K562 (cell line): ENCODE measurements around the gene TAF9. TPM values are rescaled to one million over a fixed set of nuclear protein-coding genes. Genes with fewer than 3 reads are reported as not detected.
A peak's percentile ranks its signal among the peaks of the same experiment; 100 is the strongest.

ENCODE experiments used
- ATAC-seq: fragments of 200-7000 bp; cut with Tn5 transposase; 3 replicates; pipeline ENCODE4 v1.9.1; 2020; ENCODE audit warnings: moderate library complexity
- BruUV-seq: library from RNA; stranded (reverse); fragments of 400-500 nt; replicated peaks from 2 replicates; lab custom pipeline; 2021; lab: Mats Ljungman, UMichigan
- CTCF ChIA-PET: fragments of 300-600 bp; formaldehyde crosslinking; extraction: SDS; loops from one replicate; lab custom pipeline; 2021; ENCODE audit warnings: low intra/inter-chr PET ratio; lab: Yijun Ruan, JAX
- POLR2A ChIA-PET: fragments of 300-600, 350-650 bp; sonication (Branson Sonifier 250); formaldehyde crosslinking; extraction: SDS; loops from one replicate; lab custom pipeline; 2021; ENCODE audit warnings: antibody characterized with exemption, inconsistent platforms; lab: Yijun Ruan, JAX
- DNase-seq, 4 experiments: peaks; one replicate each; pipeline versions ENCODE4 v3.0.0 to v3.0.0-alpha.2; 2011 to 2018; ENCODE audit warnings: low spot score in 3 of 4, mixed read lengths in 3 of 4; ENCODE audit errors: extremely low read depth in 1 of 4
- FAIRE-seq: peaks from 2 replicates; lab custom pipeline; 2011; peaks lifted over from hg19 to GRCh38; lab: Jason Lieb, UNC
- H2AFZ ChIP-seq: 2 replicates; pipeline ENCODE4 v1.6.0; 2011; ENCODE audit warnings: low read depth, low read length, control low read depth, inconsistent platforms
- H3K27ac ChIP-seq: fragments of 200-600 bp; 3 replicates; pipeline ENCODE4 v1.8.0; 2011; ENCODE audit warnings: low read depth, mild to moderate bottlenecking, control low read depth, inconsistent platforms, low read length, moderate library complexity, mixed read lengths; ENCODE audit errors: extremely low read depth
- H3K27me3 ChIP-seq, 2 experiments: fragments of 300-600 bp in 1 of 2; 2 replicates in 1 of 2; 3 replicates in 1 of 2; pipeline versions ENCODE4 v1.6.0 to v1.8.0; 2011; ENCODE audit warnings: inconsistent platforms in 2 of 2, low read length in 2 of 2, mild to moderate bottlenecking in 1 of 2, mixed read lengths in 1 of 2, moderate library complexity in 1 of 2; ENCODE audit not compliant: control insufficient read depth in 2 of 2, insufficient read depth in 2 of 2
- H3K36me3 ChIP-seq: fragments of 300-600 bp; 3 replicates; pipeline ENCODE4 v1.8.0; 2011; ENCODE audit warnings: mild to moderate bottlenecking, low read length, inconsistent platforms; ENCODE audit not compliant: control insufficient read depth, insufficient read depth
- H3K4me1 ChIP-seq, 2 experiments: fragments of 200-600 bp in 1 of 2; replicated peaks in 1 of 2; 2 replicates in 1 of 2; 3 replicates in 1 of 2; pipeline versions ENCODE4 v1.5.1 to v1.8.0; 2011; ENCODE audit warnings: inconsistent platforms in 2 of 2, low read length in 2 of 2, mild to moderate bottlenecking in 1 of 2, mixed read lengths in 1 of 2, moderate library complexity in 1 of 2; ENCODE audit not compliant: control insufficient read depth in 2 of 2, insufficient read depth in 2 of 2
- H3K4me2 ChIP-seq: 2 replicates; pipeline ENCODE4 v1.6.1; 2011; ENCODE audit warnings: low read length, control low read depth, inconsistent platforms, mixed read lengths; ENCODE audit not compliant: insufficient read depth
- H3K4me3 ChIP-seq: fragments of 200-600 bp; sonication (generic), shearing (Covaris generic); 2 replicates; pipeline ENCODE4 v1.5.1; 2016; ENCODE audit warnings: control low read depth, inconsistent platforms
- H3K79me2 ChIP-seq: fragments of 200-600 bp; 3 replicates; pipeline ENCODE4 v1.8.0; 2011; ENCODE audit warnings: low read length, inconsistent platforms; ENCODE audit not compliant: control insufficient read depth, insufficient read depth
- H3K9ac ChIP-seq, 2 experiments: 2 replicates each; pipeline versions ENCODE4 v1.6.0 to v1.6.1; 2011; ENCODE audit warnings: low read depth in 2 of 2, low read length in 2 of 2, control low read depth in 1 of 2, inconsistent platforms in 1 of 2, mild to moderate bottlenecking in 1 of 2, mixed read lengths in 1 of 2; ENCODE audit not compliant: insufficient read depth in 1 of 2
- H3K9me1 ChIP-seq: one replicate; pipeline ENCODE4 v1.6.0; 2011; ENCODE audit warnings: inconsistent platforms, mild to moderate bottlenecking, low read length, moderate library complexity; ENCODE audit not compliant: control insufficient read depth, insufficient read depth
- H3K9me3 ChIP-seq: replicated peaks from 2 replicates; pipeline ENCODE4 v1.5.1; 2011; ENCODE audit warnings: low read depth, low read length, inconsistent platforms; ENCODE audit not compliant: control insufficient read depth, insufficient read depth
- H4K20me1 ChIP-seq: replicated peaks from 2 replicates; pipeline ENCODE4 v1.6.1; 2011; ENCODE audit warnings: low read length, inconsistent platforms, mixed read lengths; ENCODE audit not compliant: control insufficient read depth, insufficient read depth
- ADNP ChIP-seq: fragments of 200-800 bp; sonication (Bioruptor generic); IDR thresholded peaks from 2 replicates; pipeline ENCODE4 v1.6.1; 2016; ENCODE audit warnings: missing genetic modification characterization, missing compliant biosample characterization
- RBM25 ChIP-seq: fragments of 200-400 bp; formaldehyde crosslinking; IDR thresholded peaks from 2 replicates; pipeline ENCODE4 v1.6.1; 2018; ENCODE audit warnings: low read length, low read depth, moderate library complexity; ENCODE audit not compliant: severe bottlenecking
- SP2 ChIP-seq: IDR thresholded peaks from 2 replicates; pipeline ENCODE4 v1.6.1; 2011; ENCODE audit warnings: mild to moderate bottlenecking, low read depth, low read length, moderate library complexity; ENCODE audit not compliant: poor library complexity, severe bottlenecking; ENCODE audit errors: extremely low read depth
- WGBS: fragments of 100-300 bp; shearing (Covaris generic); methylation state at CpG from one replicate; pipeline ENCODE4 v1.1.6; 2016; ENCODE audit warnings: low coverage, mixed read lengths; ENCODE audit not compliant: insufficient coverage; ENCODE audit errors: missing lambda C conversion rate; 5-methylcytosine and 5-hydroxymethylcytosine counted together
- in situ Hi-C: fragments of 300-500 bp; cut with MboI; formaldehyde crosslinking; loops from 4 replicates; pipeline ENCODE4 v1.15.0; 2018; ENCODE audit warnings: inconsistent platforms, mixed read lengths
- intact Hi-C: fragments of 100-400 bp; cut with micrococcal nuclease; formaldehyde crosslinking; loops from 2 replicates; pipeline ENCODE4 v1.14.2; 2022
- polyA plus RNA-seq, 8 experiments: library from polyadenylated mRNA; depleted of rRNA in 4 of 8; stranded (reverse) in 5 of 8; unstranded in 3 of 8; fragments of >200 nt; fragmentation: Nextera tagmentation in 2 of 8; fragmentation: Illumina TruSeq in 1 of 8; extraction: Ambion mirVana in 2 of 8; extraction: Trizol in 1 of 8; gene quantifications; 2 replicates each; pipeline versions ENCODE4 v1.2.1 to v1.2.3, GENCODE V29; 2011 to 2014; ENCODE audit warnings: inconsistent platforms in 1 of 8, missing spikeins in 1 of 8
- total RNA-seq, 7 experiments: library from RNA; depleted of rRNA in 6 of 7; stranded (reverse); fragments of >200 nt in 6 of 7; fragmentation: Illumina TruSeq in 2 of 7; extraction: Trizol in 2 of 7; gene quantifications; 2 replicates each; pipeline versions ENCODE4 v1.2.1 to v1.2.3, GENCODE V29; 2011 to 2021; ENCODE audit warnings: low replicate concordance in 1 of 7
- TF ChIP-seq, protein P1 (sequence below): fragments of 200-600 bp; sonication (generic); IDR thresholded peaks from one replicate; pipeline ENCODE4 v1.6.1; 2012; ENCODE audit warnings: mild to moderate bottlenecking, low read depth, low read length, inconsistent platforms
- TF ChIP-seq, protein P2 (sequence below): fragments of 200-800 bp; sonication (Bioruptor generic); IDR thresholded peaks from 2 replicates; pipeline ENCODE4 v1.6.1; 2017; ENCODE audit warnings: missing genetic modification characterization, missing compliant biosample characterization

The TAF9 gene
- total and polyA plus RNA-seq, 9 of the 15 experiments (the other 6 are each of a cell fraction or from before 2014, with no cell fraction given) = 119 to 566 (median 207) TPM

DNA sequence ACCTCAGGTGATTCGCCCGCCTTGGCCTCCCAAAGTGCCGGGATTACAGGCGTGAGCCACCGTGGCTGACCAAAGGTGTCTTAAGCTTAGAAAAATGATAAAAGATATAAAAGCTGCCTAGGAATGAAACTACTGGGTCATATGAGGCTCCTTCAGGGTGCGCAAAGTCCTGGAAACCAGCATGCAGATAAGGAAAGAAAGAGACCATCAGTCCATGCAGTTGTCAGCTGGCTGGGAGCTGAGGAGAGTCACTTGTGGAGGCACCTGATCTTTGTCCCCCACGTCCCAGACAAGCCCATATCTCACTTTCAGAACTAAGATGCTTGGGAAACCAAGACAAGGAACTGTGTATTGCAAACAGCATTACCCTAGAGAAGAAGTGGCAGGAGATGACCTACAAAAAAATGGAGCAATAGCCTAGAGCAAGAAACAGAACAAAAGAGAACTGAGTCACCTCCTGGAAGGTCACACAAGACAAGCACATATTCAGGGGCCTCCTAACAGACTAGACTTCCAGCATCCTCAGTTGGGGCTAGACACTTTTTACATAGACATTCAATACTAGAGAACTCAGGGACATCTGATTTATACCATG lies 33.9 kb downstream of the TAF9 start:
- DNase-seq (peak in 1 of 4 experiments; percentile 24), FAIRE-seq (no peak), ATAC-seq (no peak)
- BruUV-seq = no TSS peak
- Histone ChIP-seq H4K20me1 (no peaks in the 10 kb centered on the region), H3K27ac (no peak overlapping the region), H3K4me1 (peaks cover 7 to 30% of the 10 kb centered on the region in 2 experiments; a peak in 3 of 5 replicates), H3K9me1 (no peaks in the 10 kb centered on the region), H3K9me3 (no peaks in the 10 kb centered on the region), H3K36me3 (no peaks in the 10 kb centered on the region), H3K27me3 (no peaks in the 10 kb centered on the region), H3K9ac (peak overlapping the region in 1 of 2 experiments; percentile 58; a peak in 1 of 4 replicates), H3K79me2 (peaks cover 14% of the 10 kb centered on the region; the same call in 2 of the 3 replicates), H3K4me3 (no peak overlapping the region), H3K4me2 (no peak overlapping the region), H2AFZ (peak overlapping the region; percentile 67; the same call in 1 of the 2 replicates)
- 61% methylated on average over 6 of the region's 7 CpGs for WGBS
- in situ Hi-C loops (no loop called here), intact Hi-C loops (loop anchor here (2.0 to 10.0 kb wide), 2 partner anchors 69 to 311 kb away; no protein-coding TSS in a partner anchor)
- POLR2A ChIA-PET = interaction anchor here (1.1 to 2.0 kb wide), 2 partner anchors 25 to 167 kb away, joined by 6 to 8 read pairs; no protein-coding TSS in a partner anchor
- CTCF ChIA-PET = interaction anchor here (0.6 kb wide), 1 partner anchor 1049 kb away, joined by 3 read pairs; no protein-coding TSS in a partner anchor
- TF ChIP-seq ADNP (tag) (peak; percentile 61; the same call in 1 of the 2 replicates), SP2 (no peak), RBM25 (no peak)
- TF ChIP-seq, protein P1, sequence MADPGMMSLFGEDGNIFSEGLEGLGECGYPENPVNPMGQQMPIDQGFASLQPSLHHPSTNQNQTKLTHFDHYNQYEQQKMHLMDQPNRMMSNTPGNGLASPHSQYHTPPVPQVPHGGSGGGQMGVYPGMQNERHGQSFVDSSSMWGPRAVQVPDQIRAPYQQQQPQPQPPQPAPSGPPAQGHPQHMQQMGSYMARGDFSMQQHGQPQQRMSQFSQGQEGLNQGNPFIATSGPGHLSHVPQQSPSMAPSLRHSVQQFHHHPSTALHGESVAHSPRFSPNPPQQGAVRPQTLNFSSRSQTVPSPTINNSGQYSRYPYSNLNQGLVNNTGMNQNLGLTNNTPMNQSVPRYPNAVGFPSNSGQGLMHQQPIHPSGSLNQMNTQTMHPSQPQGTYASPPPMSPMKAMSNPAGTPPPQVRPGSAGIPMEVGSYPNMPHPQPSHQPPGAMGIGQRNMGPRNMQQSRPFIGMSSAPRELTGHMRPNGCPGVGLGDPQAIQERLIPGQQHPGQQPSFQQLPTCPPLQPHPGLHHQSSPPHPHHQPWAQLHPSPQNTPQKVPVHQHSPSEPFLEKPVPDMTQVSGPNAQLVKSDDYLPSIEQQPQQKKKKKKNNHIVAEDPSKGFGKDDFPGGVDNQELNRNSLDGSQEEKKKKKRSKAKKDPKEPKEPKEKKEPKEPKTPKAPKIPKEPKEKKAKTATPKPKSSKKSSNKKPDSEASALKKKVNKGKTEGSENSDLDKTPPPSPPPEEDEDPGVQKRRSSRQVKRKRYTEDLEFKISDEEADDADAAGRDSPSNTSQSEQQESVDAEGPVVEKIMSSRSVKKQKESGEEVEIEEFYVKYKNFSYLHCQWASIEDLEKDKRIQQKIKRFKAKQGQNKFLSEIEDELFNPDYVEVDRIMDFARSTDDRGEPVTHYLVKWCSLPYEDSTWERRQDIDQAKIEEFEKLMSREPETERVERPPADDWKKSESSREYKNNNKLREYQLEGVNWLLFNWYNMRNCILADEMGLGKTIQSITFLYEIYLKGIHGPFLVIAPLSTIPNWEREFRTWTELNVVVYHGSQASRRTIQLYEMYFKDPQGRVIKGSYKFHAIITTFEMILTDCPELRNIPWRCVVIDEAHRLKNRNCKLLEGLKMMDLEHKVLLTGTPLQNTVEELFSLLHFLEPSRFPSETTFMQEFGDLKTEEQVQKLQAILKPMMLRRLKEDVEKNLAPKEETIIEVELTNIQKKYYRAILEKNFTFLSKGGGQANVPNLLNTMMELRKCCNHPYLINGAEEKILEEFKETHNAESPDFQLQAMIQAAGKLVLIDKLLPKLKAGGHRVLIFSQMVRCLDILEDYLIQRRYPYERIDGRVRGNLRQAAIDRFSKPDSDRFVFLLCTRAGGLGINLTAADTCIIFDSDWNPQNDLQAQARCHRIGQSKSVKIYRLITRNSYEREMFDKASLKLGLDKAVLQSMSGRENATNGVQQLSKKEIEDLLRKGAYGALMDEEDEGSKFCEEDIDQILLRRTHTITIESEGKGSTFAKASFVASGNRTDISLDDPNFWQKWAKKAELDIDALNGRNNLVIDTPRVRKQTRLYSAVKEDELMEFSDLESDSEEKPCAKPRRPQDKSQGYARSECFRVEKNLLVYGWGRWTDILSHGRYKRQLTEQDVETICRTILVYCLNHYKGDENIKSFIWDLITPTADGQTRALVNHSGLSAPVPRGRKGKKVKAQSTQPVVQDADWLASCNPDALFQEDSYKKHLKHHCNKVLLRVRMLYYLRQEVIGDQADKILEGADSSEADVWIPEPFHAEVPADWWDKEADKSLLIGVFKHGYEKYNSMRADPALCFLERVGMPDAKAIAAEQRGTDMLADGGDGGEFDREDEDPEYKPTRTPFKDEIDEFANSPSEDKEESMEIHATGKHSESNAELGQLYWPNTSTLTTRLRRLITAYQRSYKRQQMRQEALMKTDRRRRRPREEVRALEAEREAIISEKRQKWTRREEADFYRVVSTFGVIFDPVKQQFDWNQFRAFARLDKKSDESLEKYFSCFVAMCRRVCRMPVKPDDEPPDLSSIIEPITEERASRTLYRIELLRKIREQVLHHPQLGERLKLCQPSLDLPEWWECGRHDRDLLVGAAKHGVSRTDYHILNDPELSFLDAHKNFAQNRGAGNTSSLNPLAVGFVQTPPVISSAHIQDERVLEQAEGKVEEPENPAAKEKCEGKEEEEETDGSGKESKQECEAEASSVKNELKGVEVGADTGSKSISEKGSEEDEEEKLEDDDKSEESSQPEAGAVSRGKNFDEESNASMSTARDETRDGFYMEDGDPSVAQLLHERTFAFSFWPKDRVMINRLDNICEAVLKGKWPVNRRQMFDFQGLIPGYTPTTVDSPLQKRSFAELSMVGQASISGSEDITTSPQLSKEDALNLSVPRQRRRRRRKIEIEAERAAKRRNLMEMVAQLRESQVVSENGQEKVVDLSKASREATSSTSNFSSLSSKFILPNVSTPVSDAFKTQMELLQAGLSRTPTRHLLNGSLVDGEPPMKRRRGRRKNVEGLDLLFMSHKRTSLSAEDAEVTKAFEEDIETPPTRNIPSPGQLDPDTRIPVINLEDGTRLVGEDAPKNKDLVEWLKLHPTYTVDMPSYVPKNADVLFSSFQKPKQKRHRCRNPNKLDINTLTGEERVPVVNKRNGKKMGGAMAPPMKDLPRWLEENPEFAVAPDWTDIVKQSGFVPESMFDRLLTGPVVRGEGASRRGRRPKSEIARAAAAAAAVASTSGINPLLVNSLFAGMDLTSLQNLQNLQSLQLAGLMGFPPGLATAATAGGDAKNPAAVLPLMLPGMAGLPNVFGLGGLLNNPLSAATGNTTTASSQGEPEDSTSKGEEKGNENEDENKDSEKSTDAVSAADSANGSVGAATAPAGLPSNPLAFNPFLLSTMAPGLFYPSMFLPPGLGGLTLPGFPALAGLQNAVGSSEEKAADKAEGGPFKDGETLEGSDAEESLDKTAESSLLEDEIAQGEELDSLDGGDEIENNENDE = no peak
- TF ChIP-seq, protein P2, sequence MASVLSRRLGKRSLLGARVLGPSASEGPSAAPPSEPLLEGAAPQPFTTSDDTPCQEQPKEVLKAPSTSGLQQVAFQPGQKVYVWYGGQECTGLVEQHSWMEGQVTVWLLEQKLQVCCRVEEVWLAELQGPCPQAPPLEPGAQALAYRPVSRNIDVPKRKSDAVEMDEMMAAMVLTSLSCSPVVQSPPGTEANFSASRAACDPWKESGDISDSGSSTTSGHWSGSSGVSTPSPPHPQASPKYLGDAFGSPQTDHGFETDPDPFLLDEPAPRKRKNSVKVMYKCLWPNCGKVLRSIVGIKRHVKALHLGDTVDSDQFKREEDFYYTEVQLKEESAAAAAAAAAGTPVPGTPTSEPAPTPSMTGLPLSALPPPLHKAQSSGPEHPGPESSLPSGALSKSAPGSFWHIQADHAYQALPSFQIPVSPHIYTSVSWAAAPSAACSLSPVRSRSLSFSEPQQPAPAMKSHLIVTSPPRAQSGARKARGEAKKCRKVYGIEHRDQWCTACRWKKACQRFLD (CRISPR knock-in tag) = no peak
